BLaER1 (cell line): Measurements from ENCODE around the gene DOP1B.
A peak's percentile ranks its signal among the peaks of the same experiment; 100 is the strongest.

Experiments
- H3K27ac ChIP-seq: shearing (Covaris generic); formaldehyde crosslinking; 2 replicates; pipeline ENCODE4 v1.8.1; 2022
- H3K27me3 ChIP-seq: shearing (Covaris generic); formaldehyde crosslinking; 2 replicates; pipeline ENCODE4 v1.8.1; 2022
- H3K36me3 ChIP-seq: shearing (Covaris generic); formaldehyde crosslinking; 2 replicates; pipeline ENCODE4 v1.8.1; 2022
- H3K4me1 ChIP-seq: shearing (Covaris generic); formaldehyde crosslinking; 2 replicates; pipeline ENCODE4 v1.8.1; 2022
- H3K4me2 ChIP-seq: shearing (Covaris generic); formaldehyde crosslinking; 2 replicates; pipeline ENCODE4 v1.8.1; 2022
- H3K4me3 ChIP-seq: shearing (Covaris generic); formaldehyde crosslinking; 2 replicates; pipeline ENCODE4 v1.8.1; 2022
- H3K9ac ChIP-seq: shearing (Covaris generic); formaldehyde crosslinking; 2 replicates; pipeline ENCODE4 v1.8.1; 2022
- H3K9me3 ChIP-seq: shearing (Covaris generic); formaldehyde crosslinking; 2 replicates; pipeline ENCODE4 v1.8.1; 2022
- H4K20me1 ChIP-seq: shearing (Covaris generic); formaldehyde crosslinking; 2 replicates; pipeline ENCODE4 v1.8.1; 2022
- Cebpa-rat ChIP-seq: shearing (Covaris generic); IDR thresholded peaks from 2 replicates; pipeline ENCODE4 v1.8.1; 2022

DOP1B gene

GRCh38 chr21:36155603-36156338, 853 bp upstream of the DOP1B start:
- Histone ChIP-seq H3K4me3 (peak overlapping the region; percentile 65), H3K36me3 (no peaks in the 10 kb centered on the region), H4K20me1 (no peaks in the 10 kb centered on the region), H3K9ac (peak overlapping the region; percentile 67), H3K27ac (0 out of 2 replicates have a peak overlapping the region, but pooled peaks have one; percentile 27), H3K9me3 (no peaks in the 10 kb centered on the region), H3K4me2 (peak overlapping the region; percentile 97), H3K27me3 (no peaks in the 10 kb centered on the region), H3K4me1 (peaks cover 21% of the 10 kb centered on the region)
- TF ChIP-seq Cebpa-rat: no peak

GRCh38 chr21:36156339-36156814, 247 bp upstream of the DOP1B start:
- H3K9me3 ChIP-seq: no peaks in the 10 kb centered on the region
- H4K20me1 ChIP-seq: no peaks in the 10 kb centered on the region
- H3K4me2 ChIP-seq: peak overlapping the region; percentile 99
- peak overlapping the region; percentile 84 for H3K27ac ChIP-seq
- no peak for TF ChIP-seq Cebpa-rat
- no peaks in the 10 kb centered on the region for H3K27me3 ChIP-seq
- H3K36me3 ChIP-seq: no peaks in the 10 kb centered on the region
- peaks cover 18% of the 10 kb centered on the region for H3K4me1 ChIP-seq
- peak overlapping the region; percentile 90 for H3K9ac ChIP-seq
- H3K4me3 ChIP-seq: peak overlapping the region; percentile 98

GRCh38 chr21:36159356-36159921, 2.8 kb downstream of the DOP1B start:
- no peak overlapping the region for H3K4me2 ChIP-seq
- no peaks in the 10 kb centered on the region for H3K9me3 ChIP-seq
- no peak overlapping the region for H3K27ac ChIP-seq
- peaks cover 24% of the 10 kb centered on the region for H3K4me1 ChIP-seq
- TF ChIP-seq Cebpa-rat: no peak
- H3K27me3 ChIP-seq: no peaks in the 10 kb centered on the region
- no peaks in the 10 kb centered on the region for H3K36me3 ChIP-seq
- H4K20me1 ChIP-seq: no peaks in the 10 kb centered on the region
- H3K9ac ChIP-seq: no peak overlapping the region
- H3K4me3 ChIP-seq: no peak overlapping the region

- Histone ChIP-seq H3K27me3 (no peaks in the 10 kb centered on the region), H3K27ac (no peak overlapping the region), H3K36me3 (peaks cover 6% of the 10 kb centered on the region), H3K9ac (no peak overlapping the region), H3K4me1 (peaks cover 20% of the 10 kb centered on the region), H4K20me1 (no peaks in the 10 kb centered on the region), H3K9me3 (no peaks in the 10 kb centered on the region), H3K4me3 (no peak overlapping the region), H3K4me2 (no peak overlapping the region)
- TF ChIP-seq Cebpa-rat: no peak
Measured at GRCh38 chr21:36160850-36161178, 4.2 kb downstream of the DOP1B start.

- Histone ChIP-seq H3K9me3 (no peaks in the 10 kb centered on the region), H3K9ac (no peak overlapping the region), H4K20me1 (no peaks in the 10 kb centered on the region), H3K4me3 (no peak overlapping the region), H3K27ac (no peak overlapping the region), H3K36me3 (peaks cover 23% of the 10 kb centered on the region), H3K4me2 (no peak overlapping the region), H3K4me1 (peaks cover 13% of the 10 kb centered on the region), H3K27me3 (no peaks in the 10 kb centered on the region)
- TF ChIP-seq Cebpa-rat: no peak
Measured at GRCh38 chr21:36162631-36163030, 6.0 kb downstream of the DOP1B start.

GRCh38 chr21:36163750-36164741, 7.4 kb downstream of the DOP1B start:
- no peak overlapping the region for H3K4me3 ChIP-seq
- no peak overlapping the region for H3K4me2 ChIP-seq

GRCh38 chr21:36165356-36165755, 8.7 kb downstream of the DOP1B start:
- Histone ChIP-seq H3K27me3 (no peaks in the 10 kb centered on the region), H3K27ac (no peak overlapping the region), H3K4me3 (no peak overlapping the region), H3K9me3 (no peaks in the 10 kb centered on the region), H3K4me1 (peaks cover 6% of the 10 kb centered on the region; the same call in 1 of the 2 replicates), H3K4me2 (no peak overlapping the region), H4K20me1 (no peaks in the 10 kb centered on the region), H3K9ac (no peak overlapping the region), H3K36me3 (peaks cover 46% of the 10 kb centered on the region)
- TF ChIP-seq Cebpa-rat: no peak

More at GRCh38 chr21:36163750-36164741, 7.4 kb downstream of the DOP1B start:
- peaks cover 6% of the 10 kb centered on the region; the same call in 1 of the 2 replicates for H3K4me1 ChIP-seq
- H3K9me3 ChIP-seq: no peaks in the 10 kb centered on the region
- no peak overlapping the region for H3K9ac ChIP-seq
- TF ChIP-seq Cebpa-rat: no peak
- no peaks in the 10 kb centered on the region for H4K20me1 ChIP-seq
- H3K36me3 ChIP-seq: peaks cover 35% of the 10 kb centered on the region
- H3K27ac ChIP-seq: no peak overlapping the region
- no peaks in the 10 kb centered on the region for H3K27me3 ChIP-seq

- Histone ChIP-seq H3K27ac (no peak overlapping the region), H3K4me1 (peaks cover 6% of the 10 kb centered on the region; the same call in 1 of the 2 replicates), H3K27me3 (no peaks in the 10 kb centered on the region), H3K9ac (no peak overlapping the region), H3K4me2 (no peak overlapping the region), H3K9me3 (no peaks in the 10 kb centered on the region), H4K20me1 (no peaks in the 10 kb centered on the region), H3K4me3 (no peak overlapping the region), H3K36me3 (peaks cover 46% of the 10 kb centered on the region)
- no peak for TF ChIP-seq Cebpa-rat
Measured at GRCh38 chr21:36166705-36167104, 10.1 kb downstream of the DOP1B start.

- no peaks in the 10 kb centered on the region for H4K20me1 ChIP-seq
- no peak for TF ChIP-seq Cebpa-rat
- no peak overlapping the region for H3K4me3 ChIP-seq
- peaks cover 6% of the 10 kb centered on the region; the same call in 1 of the 2 replicates for H3K4me1 ChIP-seq
- H3K27ac ChIP-seq: no peak overlapping the region
- no peak overlapping the region for H3K4me2 ChIP-seq
- no peaks in the 10 kb centered on the region for H3K27me3 ChIP-seq
- no peaks in the 10 kb centered on the region for H3K9me3 ChIP-seq
- peaks cover 46% of the 10 kb centered on the region for H3K36me3 ChIP-seq
- no peak overlapping the region for H3K9ac ChIP-seq
Measured at GRCh38 chr21:36167541-36167940, 10.9 kb downstream of the DOP1B start.
